NCI-H2196 (cell line): ENCODE measurements around the gene RBM20.
A peak's percentile ranks its signal among the peaks of the same experiment; 100 is the strongest.
"Not testable (repeated sequence)": the region's sequence is repeated elsewhere in the genome, so short reads cannot be mapped to it uniquely, and the experiment has no call there.

Source experiments
- DNase-seq: peaks from one replicate; lab custom pipeline; 2025; ENCODE audit not compliant: unreplicated experiment; lab: John Stamatoyannopoulos, UW

RBM20 gene

DNA sequence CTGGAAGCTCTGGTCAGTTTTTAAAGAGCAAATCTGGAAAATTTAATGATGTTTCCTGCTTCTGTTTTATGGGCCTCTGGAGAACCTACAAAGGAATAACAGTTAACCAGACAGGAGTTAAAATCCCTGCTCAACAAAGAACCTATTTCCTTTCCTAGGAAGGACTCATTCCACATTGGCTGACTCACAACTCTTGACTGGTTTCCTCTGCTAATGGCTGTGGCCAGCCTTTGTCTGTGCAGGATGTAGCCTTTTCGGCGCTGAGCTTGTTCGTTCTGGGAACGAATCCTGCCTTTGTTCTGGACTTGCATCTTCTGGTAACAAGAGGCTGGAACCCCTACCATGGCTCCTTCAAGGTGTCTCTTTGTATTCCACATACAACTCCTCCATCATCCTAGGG, 114.8 kb downstream of the RBM20 start:
- no peak for DNase-seq

DNA sequence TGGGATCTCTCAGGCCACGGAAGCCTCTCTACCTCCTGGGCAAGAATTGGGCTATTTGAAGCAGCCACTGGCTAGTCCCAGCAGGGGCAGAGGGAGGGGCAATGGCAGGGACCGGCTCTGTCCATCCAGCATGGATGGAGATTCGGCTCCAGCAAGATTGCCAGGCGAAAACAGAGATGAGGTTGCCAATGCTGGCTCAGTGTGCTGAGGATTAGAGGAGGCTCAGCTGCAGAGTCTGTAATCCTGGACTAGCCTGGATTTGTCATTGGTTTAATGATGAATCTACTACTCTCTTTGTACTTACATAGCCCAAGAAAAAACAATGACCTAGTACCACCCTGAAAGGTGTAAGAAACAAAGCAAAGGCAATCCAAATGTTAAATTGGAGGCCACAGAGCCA, 115.4 kb downstream of the RBM20 start:
- no peak for DNase-seq

DNA sequence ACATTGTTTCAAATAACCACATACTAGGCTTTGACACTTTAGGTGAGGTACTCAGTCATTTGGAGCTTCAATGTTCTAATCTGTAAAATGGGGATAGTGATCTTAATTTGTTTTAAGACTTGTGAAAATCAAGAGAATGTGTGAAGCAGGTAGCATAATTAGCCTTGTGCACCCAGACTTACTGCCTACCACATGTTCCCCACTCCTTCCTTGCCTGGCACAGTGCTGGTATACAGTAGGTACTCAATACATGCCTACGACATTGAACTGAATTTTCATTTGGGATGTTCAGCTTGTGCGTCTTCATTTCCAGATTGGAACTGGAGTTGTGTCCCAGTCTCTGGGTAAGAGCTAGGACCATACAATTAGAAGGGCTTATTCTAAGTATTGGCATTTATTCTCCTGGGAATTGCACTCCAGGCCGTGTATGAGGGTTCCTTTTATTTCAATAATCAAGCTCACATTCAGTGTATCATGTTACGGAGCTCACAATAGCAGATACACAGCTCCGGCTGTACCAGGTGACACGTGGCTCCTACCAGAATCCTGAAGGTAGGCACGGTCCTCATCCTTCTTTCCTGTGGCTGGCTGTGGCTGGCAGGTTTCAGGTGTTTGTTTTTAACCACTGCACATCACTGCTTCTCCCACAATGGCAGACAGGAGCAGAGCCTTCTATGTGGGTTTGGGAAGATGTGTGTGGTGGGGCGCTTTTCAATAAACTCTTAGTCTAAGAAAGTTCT, 118.1 kb downstream of the RBM20 start:
- DNase-seq: no peak

DNA sequence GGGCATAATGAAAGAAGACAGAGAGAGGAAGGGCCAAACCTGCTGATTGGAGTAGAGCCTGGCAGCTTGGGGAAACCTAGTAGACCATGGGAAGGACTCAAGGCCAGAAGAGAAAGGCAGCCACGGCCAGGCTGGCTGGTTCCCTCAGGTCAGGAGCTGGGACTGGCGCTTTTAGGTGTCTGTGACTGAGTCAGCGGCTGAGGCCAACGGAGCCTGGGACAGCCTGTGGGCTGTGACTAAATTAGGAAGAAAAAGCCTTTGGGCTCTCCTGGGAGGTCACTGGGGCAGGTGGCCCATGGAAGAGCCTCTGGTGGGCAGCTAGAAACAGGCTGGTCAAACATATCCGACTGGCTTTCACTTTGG, 118.7 kb downstream of the RBM20 start:
- no peak for DNase-seq

DNA sequence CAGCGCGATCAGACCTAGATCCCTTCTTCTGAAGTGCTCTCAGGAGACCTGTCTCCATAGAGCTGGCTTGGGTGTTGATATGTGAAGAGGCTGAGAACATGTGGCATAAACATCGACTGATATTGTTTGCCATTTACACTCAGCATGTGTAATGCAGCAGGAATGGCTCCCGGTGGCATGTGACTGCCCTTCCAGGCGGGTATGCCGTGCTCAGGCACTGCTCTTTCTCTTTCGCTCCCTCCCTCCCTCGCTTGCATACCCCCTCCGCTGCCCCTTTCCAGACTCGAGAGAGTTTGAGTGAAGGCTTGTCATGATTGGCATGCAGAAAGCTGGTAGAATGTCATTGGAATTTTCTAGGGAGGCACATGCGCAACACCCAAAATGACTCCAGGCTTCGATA, 120.2 kb downstream of the RBM20 start:
- no peak for DNase-seq

DNA sequence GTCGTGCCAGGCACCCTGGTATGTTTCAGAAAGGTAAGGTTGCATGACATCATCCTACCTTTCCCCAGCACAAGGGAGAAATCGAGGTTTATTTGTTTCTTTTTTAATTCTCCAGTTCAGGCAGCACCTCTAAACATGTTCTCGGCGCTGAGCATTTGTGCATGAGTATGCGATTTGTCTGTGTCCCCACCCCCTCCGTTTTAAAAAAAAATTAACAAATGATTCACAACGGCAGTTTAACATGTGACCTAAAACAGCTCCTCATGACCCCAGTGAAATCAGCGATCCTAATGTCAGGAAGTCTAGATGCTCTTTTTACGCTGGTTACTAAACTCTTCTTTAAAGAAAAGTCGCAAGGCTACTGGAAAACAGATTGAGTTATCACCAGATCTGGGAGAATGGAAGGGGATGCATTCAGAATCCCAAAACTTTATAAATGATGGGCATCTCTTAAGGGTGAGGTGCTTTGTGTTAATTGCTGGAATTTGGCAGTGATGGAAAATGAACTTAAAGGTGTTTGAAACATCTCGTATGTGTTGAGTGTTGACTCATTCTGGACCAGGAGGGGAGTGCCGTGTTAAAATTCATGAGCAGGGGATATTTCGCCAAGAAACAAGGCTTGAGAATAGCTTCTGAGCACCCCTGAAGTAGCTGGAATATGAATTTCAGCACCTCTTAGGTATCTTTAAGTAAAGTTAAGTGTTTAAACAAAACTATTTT, 120.8 kb downstream of the RBM20 start:
- no peak for DNase-seq

DNA sequence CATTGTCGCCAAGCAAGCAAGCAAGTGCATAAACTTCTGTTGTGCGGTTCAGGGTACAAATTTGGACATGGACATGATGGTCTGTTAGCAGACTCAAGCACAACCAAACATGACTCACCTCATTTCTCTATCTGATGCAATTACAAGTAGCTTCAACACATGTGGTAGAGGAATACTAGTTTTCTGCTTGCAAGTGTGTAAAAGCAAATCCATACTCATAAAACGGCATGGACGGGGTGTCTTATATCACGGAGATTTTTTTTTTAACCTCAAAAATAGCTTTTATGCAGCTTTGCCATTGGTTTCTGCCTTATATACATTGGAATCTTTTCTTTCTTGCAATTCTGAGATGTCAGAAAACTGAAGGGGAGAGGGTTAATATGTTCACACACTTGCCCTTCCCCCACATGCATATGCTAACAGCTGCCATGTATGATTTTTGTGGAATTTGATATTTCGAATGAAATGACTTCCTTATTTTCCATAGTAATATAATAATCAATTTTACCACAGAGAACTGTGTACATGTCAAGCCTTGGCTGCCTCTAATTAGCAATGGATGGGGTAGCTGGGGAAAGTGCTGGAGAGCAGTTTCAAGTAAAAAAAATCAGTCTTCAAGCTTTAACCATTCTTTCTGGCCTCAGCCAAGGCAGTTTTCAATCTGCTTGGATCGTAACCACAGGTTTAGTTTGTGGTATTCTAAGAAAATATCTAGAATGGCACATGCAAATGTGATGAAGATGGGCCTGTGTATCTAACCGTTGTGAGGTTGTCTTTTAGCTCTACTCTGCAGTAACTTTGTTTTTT, 121.6 kb downstream of the RBM20 start:
- DNase-seq: no peak

DNA sequence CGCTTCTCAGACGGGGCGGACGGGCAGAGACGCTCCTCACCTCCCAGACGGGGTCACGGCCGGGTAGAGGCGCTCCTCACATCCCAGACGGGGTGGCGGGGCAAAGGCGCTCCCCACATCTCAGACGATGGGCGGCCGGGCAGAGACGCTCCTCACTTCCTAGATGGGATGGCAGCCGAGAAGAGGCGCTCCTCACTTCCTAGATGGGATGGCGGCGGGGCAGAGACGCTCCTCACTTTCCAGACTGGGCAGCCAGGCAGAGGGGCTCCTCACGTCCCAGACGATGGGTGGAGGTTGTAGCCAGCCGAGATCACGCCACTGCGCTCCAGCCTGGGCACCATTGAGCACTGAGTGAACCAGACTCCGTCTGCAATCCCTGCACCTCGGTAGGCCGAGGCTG, 123.5 kb downstream of the RBM20 start:
- not testable (repeated sequence) for DNase-seq

DNA sequence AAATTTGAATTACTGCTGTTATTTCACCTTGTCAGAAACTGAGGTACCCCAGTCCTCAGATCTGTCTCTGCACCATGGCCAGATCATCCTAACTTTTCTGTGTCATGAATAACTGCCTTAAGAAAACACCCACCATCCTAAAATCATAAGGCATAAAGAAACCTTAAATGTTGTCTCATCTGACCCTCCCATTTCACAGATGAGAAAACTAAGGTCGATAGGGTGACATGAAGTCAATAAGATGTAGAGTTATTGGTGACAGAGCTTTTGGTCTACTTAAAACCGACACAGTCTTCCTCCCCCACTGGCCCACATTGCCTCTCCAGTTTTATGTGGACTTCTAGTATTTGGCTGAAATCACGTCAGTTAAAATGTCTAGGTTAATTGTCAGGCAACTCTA, 126.1 kb downstream of the RBM20 start:
- no peak for DNase-seq

DNA sequence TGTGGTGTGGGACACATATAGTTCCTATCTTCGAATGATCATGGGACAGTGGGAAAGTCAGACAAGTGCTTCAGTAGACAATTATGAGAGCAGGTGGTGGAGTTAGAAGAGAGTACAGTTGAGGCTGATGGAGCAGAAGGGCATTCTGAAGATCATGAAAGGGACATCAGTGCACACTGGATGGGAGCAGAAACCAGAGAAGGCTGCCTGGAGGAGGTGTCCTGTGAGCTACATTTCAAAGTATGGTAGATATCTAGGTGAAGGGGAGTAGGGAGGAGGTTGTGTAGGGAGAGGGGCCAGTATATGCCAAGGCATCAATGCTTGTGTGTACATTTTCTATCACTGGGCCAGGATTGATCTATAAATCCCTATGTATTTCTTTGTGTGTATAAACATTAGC, 127.3 kb downstream of the RBM20 start:
- DNase-seq: no peak

DNA sequence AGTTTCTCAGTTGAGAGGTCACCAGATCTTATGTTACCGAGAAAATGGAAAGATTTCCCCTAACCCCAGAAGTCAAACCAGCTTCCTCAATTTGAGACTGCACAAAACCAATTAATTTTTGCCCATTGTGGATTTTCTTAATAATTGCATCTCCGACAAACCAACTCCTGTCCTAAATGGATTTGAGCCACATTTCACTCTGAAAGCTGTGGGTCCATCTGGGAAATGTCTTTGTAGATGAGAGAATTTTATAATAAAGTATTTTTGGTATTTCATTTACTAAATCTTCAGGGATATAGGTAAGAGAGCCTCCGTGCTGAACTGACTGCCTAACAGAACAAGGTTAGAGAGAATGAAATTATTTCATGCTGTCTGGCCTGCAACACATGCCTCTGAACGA, 127.9 kb downstream of the RBM20 start:
- DNase-seq: no peak

DNA sequence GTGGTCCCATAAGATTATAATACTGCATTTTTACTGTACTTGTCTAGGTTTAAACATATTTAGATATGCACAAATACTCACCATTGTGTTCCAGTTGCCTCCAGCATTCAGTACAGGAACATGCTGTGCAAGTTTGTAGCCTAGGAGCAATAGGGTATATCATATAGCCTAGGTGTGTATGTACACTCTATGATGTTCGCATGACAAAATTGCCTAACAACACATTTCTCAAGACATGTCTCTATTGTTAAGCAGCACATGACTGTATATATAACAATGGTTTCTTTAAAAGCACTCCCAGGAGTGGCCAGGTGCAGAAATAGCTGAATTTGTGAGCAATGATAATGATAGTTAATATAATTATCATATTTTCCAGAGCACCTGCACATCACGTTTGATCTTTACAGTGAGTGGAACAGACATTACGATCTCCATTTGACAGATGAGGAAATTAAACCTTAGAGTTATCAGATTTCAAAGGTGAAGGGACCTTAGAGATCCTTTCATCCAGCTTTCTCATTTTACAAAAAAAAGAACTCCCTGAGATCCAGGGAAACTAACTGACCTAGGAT, 128.4 kb downstream of the RBM20 start:
- DNase-seq: no peak

DNA sequence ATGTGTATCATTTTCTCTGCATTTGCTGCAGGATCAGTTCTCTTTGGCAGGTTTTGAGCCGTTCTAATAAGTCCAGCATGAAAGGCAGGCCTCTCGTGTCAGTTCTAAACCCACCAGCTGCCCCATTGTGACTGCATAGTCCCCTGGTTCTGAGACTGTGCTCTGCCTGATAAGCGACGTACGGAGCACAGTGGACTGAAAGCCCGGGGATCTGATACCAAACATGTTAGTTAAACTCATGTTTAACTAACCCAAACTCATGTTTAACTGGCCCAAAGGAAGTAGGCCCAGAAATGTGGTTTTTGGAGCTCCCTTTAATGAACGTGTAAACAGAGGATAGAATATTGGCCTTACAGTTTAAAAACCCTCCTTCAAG, 129.5 kb downstream of the RBM20 start:
- no peak for DNase-seq

DNA sequence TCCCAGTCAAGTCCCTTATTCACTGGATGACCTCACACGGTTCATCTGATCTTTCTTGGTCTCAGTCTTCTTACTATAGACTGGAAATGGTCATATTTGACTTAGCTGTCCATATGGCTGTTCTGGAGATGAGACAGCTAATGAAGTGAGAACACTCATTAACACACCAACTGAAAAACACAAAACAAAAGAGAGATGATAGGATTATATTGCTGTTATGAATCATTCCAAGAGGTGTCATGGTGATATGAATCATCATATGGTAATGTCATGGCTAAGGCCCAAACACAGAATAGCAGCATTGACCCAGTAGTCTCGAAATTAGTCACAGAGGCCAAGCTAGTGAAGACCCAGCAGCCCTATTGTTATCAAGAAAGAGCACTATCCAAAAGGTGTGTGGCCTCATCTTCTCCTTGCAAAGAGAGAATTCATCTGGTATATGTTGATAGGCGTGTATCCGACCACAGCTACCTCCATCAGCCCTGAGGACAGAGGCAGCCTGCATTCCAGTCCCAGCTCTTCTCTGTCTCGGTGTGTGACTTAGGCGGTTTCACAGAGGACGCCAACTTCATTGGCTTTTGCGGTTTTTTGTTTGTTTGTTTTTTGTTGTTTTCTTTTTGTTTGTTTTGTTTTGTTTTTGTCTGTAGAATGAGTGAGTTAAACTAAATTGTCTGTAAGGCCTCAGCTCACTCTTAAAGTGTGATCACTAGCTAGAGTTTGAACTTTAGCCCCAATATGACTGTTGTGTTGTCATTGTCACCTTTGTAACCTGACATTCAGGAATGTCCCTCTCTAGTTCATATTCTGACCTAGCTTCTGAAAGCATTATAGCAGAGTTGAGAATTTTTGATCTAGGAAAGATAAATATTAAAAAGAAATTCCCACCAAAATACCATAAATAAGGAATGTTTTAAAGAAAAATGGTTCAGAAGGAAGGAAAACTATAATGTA, 130.2 kb downstream of the RBM20 start:
- DNase-seq: no peak

DNA sequence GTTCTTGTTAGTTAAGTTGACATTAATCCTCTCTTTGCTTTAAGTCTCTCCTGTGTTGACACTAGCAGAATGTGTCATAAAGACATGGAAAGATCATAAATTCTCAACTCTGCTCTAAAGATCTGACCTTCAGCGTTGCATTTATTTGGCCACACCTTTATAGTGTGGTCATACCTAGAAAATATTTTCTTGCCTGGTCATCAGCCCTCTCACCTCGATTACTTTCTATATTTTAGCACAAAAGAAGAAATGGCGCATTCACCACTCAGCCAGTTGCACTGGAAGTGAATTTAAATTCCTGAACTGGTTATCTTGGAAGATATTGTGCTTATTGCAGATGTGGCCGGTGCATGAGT, 130.9 kb downstream of the RBM20 start:
- DNase-seq: no peak

DNA sequence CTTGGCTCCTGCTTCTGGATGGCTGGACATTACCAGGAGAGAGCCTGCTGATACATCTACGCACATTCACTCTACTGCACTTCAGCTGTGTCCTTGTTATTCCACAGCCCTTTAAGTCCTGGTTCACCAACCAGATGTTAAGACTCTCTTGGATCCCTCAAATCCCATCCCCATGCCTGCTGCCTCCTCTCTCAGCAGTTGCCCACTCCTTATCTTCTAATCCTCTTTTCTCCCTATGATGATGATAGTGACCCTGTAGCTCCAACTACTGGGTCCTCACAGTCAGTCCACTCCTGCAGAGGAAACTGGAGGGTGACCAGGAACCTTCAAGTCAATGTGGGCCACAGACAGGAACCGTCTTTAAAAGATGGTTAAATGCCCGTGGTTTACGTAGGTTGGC, 131.3 kb downstream of the RBM20 start:
- DNase-seq: no peak

DNA sequence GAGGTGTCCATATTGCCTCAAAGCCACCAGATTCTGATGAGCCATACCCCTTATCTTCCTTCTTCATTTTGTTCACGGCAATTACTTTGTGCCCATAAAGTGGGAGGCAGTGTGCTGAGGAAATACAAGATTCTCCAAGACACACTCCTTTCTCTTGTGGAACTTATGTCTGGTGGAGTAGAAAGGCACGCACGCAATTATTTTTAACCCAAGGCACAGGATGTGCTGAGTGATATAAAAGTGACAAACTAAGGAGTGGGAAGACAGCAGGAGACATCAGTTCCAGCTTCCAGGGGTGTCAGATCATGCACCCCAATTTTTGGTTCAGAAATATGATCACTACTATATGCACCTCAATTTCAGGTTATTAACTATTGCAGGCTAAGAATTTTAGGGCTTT, 132.9 kb downstream of the RBM20 start:
- DNase-seq: no peak

DNA sequence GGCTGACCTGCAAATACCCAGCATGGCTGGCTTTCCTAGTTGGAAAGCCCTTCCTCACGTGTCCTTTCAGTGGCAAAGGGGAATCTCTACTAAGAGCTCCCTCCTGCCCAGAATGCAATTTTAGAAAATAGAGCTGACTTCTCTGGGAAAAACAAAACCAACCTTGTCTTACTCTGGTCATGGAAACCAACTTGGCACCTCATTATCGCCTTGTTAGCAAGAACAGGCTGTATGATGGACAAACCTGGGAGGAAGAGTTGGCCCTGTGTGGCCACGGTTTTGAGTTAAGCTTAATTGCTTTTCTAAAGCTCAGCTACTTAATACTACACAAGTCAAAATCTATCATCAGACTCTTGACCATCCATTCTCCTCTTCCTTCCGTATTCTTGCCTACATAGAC, 133.5 kb downstream of the RBM20 start:
- DNase-seq: no peak

DNA sequence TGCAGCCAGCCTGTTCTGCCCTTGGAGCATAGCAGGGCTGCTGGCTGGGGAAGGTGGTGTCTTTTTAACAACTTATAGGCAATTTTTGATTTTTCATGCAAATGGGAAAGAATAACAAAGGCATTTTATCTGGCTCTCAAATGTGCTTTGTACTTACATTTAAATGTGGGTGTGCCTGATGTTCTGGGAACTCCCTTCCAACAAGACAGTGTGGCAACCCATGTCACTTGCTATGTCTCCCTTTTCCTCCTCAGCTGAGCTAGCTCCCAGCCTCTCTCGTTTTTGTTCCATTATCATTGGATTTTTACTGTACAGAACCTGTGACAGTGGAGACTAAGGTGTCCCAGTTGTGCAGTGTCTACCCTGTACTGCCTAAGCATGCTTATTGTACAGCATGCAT, 134.1 kb downstream of the RBM20 start:
- no peak for DNase-seq

DNA sequence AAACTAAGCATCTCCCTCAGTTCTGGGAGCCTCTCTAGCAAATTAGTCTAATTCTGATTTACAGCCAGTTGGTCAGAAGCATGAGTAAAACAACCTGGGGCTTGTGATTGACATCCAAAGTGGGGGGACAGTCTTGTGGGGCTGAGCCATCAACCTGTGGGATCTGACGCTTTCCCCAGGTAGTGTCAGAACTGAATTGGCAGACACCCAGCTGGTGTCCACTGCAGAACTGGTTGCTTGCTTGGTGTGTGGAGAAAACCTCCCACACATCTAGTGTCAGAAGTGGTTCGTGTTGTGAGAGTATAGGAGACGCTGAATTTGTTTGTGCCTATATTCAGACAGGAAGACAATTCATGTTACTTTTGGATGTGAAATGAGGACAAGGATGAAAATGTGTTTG, 135.4 kb downstream of the RBM20 start:
- no peak for DNase-seq

DNA sequence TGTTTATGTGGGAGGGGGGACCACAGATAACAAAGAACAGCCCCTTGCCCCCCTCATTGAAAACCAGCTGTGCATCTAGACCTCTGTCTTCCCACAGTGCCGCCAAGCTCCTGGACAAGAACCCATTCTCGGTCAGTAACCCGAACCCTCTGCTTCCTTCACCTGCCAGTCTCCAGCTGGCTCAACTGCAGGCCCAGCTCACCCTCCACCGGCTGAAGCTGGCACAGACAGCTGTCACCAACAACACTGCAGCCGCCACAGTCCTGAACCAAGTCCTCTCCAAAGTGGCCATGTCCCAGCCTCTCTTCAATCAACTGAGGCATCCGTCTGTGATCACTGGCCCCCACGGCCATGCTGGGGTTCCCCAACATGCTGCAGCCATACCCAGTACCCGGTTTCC, 136.6 kb downstream of the RBM20 start:
- peak; percentile 45 for DNase-seq
